Ureter (tissue), 1 donor: ENCODE data around the gene HPN. TPM values are rescaled to one million over a fixed set of nuclear protein-coding genes. Genes with fewer than 3 reads are reported as not detected.

Source experiments
- DNase-seq: peaks from one replicate; pipeline ENCODE4 v3.0.0-alpha.2; 2020; ENCODE audit warnings: low spot score
- total RNA-seq: library from RNA; stranded (reverse); gene quantifications from one replicate; pipeline ENCODE4 v1.2.4, GENCODE V29; 2023
- donor health status: DM: yes; HTN: yes; CAD: no.

HPN gene
- total RNA-seq, 1 donor from 2014 or later: 0.73 TPM

DNA sequence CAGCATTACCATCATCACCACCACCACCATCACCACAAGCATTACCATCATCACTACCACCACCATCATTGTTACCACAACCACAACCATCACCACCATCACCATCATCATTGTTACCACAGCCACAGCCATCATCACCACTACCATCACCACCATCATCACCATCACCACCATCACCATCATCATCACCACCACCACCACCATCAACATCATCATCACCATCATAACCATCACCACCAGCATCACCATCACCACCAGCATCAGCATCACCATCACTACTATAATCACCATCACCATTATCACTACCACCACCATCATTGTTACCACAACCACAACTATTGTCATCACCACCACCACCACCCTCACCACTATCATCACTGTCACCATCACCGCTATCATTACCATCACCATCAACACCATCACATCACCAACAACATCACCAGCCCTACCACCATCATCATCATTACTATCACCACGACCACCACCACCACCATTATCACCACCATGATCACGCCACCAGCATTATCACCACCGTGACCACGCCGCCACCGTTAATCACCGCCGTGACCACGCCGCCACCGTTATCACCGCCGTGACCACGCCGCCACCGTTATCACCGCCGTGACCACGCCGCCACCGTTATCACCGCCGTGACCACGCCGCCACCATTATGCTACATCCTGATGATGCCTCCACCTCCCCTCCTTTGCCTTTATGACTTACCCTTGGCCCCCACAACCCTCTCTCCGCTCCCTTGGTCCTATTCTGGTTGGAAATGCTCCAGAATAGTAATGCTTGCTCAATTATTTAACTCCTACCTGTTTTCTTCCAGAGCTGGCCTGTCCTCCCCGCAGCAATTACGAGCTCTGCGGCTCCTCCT is 64.1 kb downstream of the HPN start:
- no peak for DNase-seq

DNA sequence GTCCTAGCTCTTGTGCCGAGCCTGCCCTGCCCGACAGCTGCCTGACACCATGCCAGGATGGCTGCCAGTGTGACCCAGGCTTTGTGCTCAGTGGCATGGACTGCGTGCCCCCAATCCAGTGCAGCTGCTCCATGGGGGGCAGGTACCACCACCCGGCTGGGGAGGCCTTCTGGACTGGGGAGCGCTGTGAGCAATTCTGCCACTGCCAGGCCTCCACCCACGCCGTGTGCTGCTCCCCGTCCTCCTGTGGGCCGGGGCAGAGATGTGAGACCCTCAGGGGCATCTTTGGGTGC is 64.7 kb downstream of the HPN start:
- no peak for DNase-seq

DNA sequence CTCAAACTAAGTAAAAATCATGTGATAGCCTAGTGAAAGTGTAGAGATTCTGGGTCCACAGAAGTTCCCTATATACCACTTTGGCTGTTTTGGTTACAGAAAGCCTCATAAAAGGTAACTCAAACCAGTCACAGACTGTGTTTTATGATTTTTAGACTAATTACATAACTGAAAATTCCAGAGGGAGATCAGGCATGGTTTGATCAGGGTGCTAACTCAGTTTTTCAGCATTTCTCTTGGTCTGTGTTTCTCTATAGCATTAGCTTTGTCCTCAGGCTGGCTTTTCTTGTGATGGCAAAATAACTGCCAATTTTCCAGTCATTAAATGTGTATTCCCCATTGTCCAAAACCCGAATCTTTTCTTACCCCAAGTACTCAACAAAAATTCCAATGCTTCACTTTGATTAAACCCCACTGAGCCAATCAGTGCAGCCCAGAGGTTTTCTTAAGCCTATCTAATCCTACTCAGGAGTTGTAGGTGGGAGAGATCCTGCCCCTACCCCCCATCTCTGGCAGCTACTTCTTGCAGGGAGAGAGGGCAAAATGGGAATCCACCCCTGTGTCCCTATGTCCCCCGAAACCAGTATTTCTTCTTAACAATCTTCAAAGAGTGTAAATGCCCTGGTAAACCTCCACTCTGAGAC is 65.5 kb downstream of the HPN start:
- DNase-seq: no peak

GRCh38 chr19:35107545-35107944 is 66.0 kb downstream of the HPN start:
- no peak for DNase-seq

DNA sequence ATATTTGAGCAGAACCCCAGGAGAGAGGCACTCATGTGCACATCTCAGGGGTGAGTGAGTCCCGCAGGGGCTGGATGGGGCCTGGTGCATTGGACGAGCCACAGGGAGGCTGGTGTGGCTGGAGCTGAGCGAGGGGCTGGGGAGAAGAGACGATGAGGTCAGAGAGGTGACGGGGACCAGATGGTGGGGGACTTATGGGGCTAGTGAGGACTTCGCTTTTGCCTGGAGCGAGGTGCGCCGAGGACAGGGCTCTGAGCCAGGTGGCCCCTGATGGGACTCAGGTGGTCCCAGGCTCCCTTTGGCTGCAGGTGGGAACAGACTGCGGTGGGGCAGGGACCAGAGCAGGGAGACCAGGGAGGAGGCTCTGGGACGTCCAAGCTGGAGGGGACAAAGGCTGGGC is 67.2 kb downstream of the HPN start:
- no peak for DNase-seq

- DNase-seq: no peak
Measured at GRCh38 chr19:35109395-35110112, 68.0 kb downstream of the HPN start.

- no peak for DNase-seq
Measured at GRCh38 chr19:35110974-35111373, 69.5 kb downstream of the HPN start.

DNA sequence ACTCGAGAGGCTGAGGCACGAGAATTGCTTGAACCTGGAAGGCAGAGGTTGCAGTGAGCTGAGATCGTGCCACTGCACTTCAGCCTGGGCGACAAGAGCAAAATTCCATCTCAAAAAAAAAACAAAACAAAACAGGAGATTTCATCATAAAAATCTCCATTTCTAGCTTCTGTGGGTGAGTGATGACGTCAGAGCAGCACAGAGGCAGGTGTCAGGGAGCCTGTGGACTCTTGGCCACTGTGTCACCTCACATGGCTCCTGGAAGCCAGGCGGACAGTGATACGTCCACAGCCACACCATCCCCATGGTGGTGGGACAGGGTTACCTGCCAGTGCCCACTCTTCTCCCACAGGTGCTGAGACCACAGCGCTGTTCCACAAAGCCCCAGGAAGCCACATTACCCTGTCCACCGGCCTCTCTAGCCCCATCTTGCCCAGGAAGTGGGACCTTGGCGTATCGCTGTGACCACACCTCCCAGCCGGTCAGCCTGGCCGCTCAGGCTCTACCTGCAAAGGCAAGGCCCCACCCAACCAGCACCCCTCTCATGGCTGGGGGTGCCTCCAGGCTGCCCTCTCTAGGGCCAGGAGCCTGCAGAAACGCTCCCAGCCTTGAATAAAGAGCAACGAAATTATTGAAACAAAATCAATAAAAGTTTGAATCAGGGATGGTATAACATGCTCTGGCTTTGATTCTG is 71.6 kb downstream of the HPN start:
- DNase-seq: no peak

DNA sequence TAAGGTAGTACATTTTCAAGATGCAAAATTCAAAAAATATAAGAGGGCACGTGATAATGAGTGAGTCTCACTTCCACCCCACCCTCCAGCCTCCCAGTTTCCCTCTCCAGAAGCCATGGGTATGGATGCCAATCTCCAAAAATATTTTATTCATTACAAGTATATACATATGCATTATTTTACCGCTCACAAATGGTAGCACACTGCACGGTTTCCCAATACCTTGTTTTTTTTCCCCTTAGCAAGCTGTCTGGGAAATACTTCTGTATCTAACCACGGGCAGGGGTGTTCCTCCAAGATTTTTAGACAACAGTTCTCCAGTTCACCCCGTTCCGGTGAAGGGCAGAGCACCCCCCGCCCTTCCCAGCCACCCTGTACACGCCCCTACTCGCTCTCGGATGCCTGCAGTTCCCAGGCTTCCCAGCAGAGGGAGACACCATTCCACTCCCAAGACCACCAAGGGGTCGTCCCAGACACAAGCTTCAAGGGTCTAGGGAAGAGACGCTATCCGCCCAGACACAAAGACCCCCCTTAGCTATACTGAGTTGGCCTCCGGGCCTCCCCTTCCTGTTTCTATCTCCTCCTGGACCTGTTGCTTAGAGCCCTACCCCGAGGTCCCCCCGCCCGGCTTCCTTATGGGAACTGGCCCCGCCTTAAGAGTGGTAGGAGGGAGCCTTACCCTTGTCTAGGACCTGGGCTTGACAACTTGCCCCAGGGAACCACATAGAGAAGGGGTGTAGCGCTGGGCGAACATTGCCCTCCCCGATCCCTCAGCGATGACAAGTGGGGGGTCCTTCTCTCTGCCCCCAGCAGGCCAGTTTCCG is 73.0 kb downstream of the HPN start:
- DNase-seq: peak; percentile 77

DNA sequence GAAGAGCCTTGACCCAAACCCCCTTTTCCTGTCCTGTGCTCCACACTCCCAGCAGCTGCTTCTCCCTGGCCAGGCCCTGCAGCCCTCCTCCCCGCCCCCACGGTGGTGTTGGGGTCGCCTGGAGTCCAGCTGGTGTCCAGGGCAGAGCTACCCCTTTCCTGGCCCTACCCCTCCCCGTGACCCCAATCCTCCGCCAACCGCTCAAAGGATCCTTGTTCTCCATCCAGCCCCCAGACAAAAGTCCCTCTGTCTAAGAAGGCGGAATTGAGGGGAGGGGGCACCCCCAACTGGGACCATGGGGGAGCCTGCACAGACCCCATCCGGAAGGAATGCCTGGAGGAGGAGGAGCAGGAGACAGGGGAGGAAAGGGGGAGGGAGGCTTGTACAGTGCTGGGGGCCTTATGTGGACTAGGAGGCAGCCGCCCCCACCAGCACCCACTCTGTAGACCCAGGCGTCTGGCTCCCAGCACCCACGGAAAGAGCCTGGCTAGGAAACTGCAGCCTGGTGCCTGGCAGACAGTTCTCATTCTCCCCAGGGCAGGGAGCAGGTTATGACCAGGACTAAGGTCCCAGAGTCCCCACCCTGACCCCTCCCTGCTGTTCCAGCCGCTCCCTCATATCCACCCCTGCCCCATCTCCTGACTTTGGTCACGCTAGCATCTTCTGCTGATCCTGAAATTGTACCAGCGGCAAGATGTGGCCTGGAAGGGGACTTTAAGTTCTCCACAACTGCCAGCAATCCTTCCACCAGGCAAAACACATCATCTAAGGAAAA is 73.8 kb downstream of the HPN start, which contains the start of gene FXYD3:
Gene FXYD3 (plus strand): TSS at position 647 of the 775 bp plus-strand sequence. CDS start 3,554 bp downstream, outside the sequence.
- DNase-seq: no peak

Other genes with a start within 250 kb of the HPN start
- gene ZNF30, start 114.8 kb upstream of the HPN start, total RNA-seq: 4.6 TPM
- gene ZNF792, start 77.5 kb upstream of the HPN start, total RNA-seq: 10.2 TPM
- gene GRAMD1A, start 41.4 kb upstream of the HPN start, total RNA-seq: 71.3 TPM
- gene SCN1B, start 11.3 kb upstream of the HPN start, total RNA-seq: 9.8 TPM
- 434 TPM for gene FXYD3, start 74.1 kb downstream of the HPN start, total RNA-seq
- gene LGI4, start 93.3 kb downstream of the HPN start, total RNA-seq: 15.5 TPM
- 50.2 TPM for gene FXYD1, start 97.1 kb downstream of the HPN start, total RNA-seq
- gene FXYD7, start 101.5 kb downstream of the HPN start, total RNA-seq: 0.62 TPM
- gene FXYD5, start 113.0 kb downstream of the HPN start, total RNA-seq: 136 TPM
- gene FAM187B, start 187.0 kb downstream of the HPN start, total RNA-seq: not detected
- gene LSR, start 207.3 kb downstream of the HPN start, total RNA-seq: 55.2 TPM
- 113 TPM for gene USF2, start 227.2 kb downstream of the HPN start, total RNA-seq
- gene HAMP, start 240.8 kb downstream of the HPN start, total RNA-seq: 1.2 TPM